ENCODE results near the gene SPRR2G. TPM values are rescaled to one million over a fixed set of nuclear protein-coding genes. Genes with fewer than 3 reads are reported as not detected.
"Not testable (repeated sequence)": the region's sequence is repeated elsewhere in the genome, so short reads cannot be mapped to it uniquely, and the experiment has no call there.

The SPRR2G gene
- total RNA-seq, 2 experiments from 2014 or later, result not detected

DNA sequence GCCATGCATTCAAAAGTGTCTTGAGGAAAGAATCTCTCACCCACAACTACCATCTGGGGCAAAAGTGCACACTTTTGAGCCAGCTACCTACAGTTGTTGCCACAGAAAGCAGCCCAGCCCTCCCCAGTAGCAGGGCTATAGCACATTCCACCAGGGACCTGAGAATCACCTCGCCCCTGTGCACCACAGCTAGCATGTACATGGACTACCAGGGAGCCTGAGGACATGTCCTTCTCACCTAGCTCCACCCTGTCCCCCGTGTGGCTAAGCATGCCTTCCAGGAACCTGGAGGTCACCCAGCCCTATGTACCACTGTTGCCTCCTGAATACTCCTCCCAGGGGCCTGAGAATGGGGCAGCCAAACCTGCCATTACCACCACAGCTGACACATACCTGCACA lies 16.9 kb downstream of the SPRR2G start:
- no peak for DNase-seq
- no peak for ATAC-seq
- Mint-ChIP-seq H3K9me3 (ENCODE audit: low read depth) (no peaks in the 10 kb centered on the region), H3K27me3 (peaks cover 37% of the 10 kb centered on the region), H3K4me3 (no peak overlapping the region), H3K4me1 (no peaks in the 10 kb centered on the region), H3K36me3 (no peaks in the 10 kb centered on the region), H3K27ac (no peak overlapping the region)
- CTCF ChIA-PET, result no interaction called here

DNA sequence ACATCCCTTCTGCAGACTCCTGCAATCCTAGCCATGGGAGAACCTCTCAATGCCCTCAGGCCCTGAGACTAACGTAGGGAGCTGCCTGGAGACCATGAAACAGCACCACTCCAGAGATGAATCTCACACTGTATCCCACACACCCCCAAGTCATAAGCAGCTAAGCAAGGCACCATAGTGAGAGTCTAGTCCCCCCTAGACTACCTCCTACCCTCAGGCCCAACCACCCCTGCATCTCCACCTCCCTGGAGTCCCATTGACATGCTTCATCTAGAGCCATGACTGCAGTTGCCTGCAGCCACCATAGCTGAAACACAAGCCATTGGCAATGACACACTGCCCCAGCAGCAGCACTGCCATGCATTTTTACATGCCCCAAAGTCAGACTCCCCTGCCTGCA lies 17.4 kb downstream of the SPRR2G start:
- ATAC-seq (no peak), DNase-seq (no peak)
- Mint-ChIP-seq H3K27ac (no peak overlapping the region), H3K4me1 (no peaks in the 10 kb centered on the region), H3K4me3 (no peak overlapping the region), H3K27me3 (peaks cover 34% of the 10 kb centered on the region), H3K36me3 (no peaks in the 10 kb centered on the region), H3K9me3 (ENCODE audit: low read depth) (no peaks in the 10 kb centered on the region)
- CTCF ChIA-PET, result no interaction called here

DNA sequence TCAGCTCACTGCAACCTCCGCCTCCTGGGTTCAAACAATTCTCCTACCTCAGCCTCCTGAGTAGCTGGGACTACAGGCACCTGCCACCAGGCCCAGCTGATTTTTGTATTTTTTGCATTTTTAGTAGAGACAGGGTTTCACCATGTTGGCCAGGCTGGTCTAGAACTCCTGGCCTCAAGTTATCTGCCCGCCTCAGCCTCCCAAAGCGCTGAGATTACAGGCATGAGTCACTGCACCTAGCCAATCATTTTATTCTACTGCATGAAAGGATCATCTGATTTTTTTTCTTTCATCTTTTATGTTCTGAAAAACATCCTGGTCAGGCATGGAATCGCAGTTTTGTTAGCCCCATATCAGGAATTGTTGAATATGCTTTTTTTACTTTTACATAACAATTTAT lies 22.0 kb downstream of the SPRR2G start:
- H3K27ac Mint-ChIP-seq, CTCF ChIA-PET: not testable (repeated sequence)

DNA sequence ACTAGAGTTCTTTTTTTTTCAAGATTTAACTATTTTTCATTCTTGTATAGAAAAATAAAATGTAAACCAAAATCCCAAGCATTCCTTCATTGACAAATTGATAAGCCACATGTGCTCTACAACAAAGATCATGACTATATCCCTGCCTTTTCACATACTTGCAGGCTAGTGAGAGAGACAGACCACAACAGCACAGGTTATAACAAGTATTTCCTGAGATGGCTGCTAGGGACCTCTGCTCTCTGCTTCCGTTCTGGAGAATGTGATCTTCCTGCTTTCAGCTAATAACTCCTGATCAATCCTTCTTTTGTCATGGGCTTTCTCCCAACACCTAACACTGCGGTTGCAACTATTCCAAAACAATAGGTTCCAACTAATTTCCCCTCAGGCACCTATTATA lies 23.4 kb downstream of the SPRR2G start:
- ATAC-seq, result no peak
- H3K36me3 Mint-ChIP-seq, result no peaks in the 10 kb centered on the region
- H3K27me3 Mint-ChIP-seq, result peaks cover 5% of the 10 kb centered on the region
- no peak overlapping the region for H3K27ac Mint-ChIP-seq
- CTCF ChIA-PET, result no interaction called here
- no peaks in the 10 kb centered on the region for H3K4me1 Mint-ChIP-seq
- no peak overlapping the region for H3K4me3 Mint-ChIP-seq
- no peaks in the 10 kb centered on the region for H3K9me3 Mint-ChIP-seq (ENCODE audit: low read depth)
- no peak for DNase-seq

More for the DNA sequence above, 22.0 kb downstream of the SPRR2G start:
- not testable (repeated sequence) for H3K4me1 Mint-ChIP-seq; H3K36me3 Mint-ChIP-seq; H3K27me3 Mint-ChIP-seq; H3K9me3 Mint-ChIP-seq (ENCODE audit: low read depth); DNase-seq; H3K4me3 Mint-ChIP-seq; ATAC-seq

DNA sequence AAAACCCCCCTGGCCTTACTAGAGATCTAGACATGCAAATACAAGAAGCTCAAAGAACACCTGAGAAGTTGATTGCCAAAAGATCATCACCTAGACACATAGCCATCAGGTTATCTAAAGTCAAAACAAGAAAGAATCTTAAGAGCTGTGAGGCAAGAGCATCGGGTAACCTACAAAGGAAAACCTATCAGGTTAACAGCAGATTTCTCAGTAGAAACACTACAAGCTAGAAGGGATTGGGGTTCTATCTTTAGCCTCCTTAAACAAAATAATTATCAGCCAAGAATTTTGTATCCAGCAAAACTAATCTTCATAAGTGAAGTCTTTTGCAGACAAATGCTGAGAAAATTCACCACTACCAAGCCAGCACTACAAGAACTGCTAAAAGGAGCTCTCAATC lies 25.2 kb downstream of the SPRR2G start:
- H3K27me3 Mint-ChIP-seq, result peaks cover 8% of the 10 kb centered on the region
- no peak overlapping the region for H3K4me3 Mint-ChIP-seq
- ATAC-seq (no peak), DNase-seq (no peak)
- CTCF ChIA-PET, result no interaction called here
- H3K4me1 Mint-ChIP-seq, result no peaks in the 10 kb centered on the region
- no peaks in the 10 kb centered on the region for H3K36me3 Mint-ChIP-seq
- H3K9me3 Mint-ChIP-seq (ENCODE audit: low read depth), result no peaks in the 10 kb centered on the region
- H3K27ac Mint-ChIP-seq, result no peak overlapping the region

DNA sequence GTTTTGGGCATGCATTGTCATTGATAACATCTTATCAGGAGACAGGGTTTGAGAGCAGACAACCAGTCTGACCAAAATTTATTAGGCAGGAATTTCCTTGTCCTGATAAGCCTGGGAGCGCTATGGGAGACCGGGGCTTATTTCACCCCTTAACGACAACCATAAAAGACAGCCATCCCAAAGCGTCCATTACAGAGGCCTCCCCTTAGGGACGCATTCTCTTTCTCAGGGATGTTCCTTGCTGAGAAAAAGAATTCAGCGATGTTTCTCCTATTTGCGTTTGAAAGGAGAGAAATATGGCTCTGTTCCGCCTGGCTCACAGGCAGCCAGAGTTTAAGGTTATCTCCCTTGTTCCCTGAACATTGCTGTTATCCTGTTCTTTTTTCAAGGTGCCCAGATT lies 26.9 kb downstream of the SPRR2G start:
- H3K9me3 Mint-ChIP-seq (ENCODE audit: low read depth); DNase-seq; H3K4me1 Mint-ChIP-seq; H3K36me3 Mint-ChIP-seq; H3K4me3 Mint-ChIP-seq; H3K27ac Mint-ChIP-seq; ATAC-seq; CTCF ChIA-PET: not testable (repeated sequence)
- H3K27me3 Mint-ChIP-seq, result peaks cover 12% of the 10 kb centered on the region

DNA sequence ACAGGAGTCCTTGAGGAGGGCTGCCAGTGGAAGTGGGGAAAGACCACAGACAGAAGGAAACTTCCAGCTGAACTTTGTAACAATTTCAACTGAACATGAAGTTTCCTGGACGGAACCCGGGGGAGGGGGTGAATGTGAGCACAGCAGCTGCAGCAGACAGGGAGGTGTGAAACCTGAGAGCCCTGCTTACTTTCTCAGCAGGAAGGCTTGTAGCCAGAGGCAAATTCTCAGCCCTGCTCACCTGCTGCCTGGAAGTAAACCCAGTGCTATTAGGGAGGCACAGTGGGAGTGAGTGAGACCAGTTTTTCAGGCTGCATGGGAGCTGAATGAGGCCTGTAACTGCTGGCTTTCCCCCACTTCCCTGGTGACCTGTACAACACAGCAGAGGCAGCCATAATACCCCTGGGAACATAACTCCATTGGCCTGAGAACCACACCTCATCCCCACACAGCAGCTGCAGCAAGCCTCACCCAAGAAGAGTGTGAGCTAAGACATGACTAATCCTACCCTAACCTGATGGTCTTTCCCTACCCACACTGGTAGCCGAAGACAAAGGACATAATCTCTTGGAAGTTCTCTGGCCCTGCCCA lies 27.8 kb downstream of the SPRR2G start:
- no peaks in the 10 kb centered on the region for H3K9me3 Mint-ChIP-seq (ENCODE audit: low read depth)

DNA sequence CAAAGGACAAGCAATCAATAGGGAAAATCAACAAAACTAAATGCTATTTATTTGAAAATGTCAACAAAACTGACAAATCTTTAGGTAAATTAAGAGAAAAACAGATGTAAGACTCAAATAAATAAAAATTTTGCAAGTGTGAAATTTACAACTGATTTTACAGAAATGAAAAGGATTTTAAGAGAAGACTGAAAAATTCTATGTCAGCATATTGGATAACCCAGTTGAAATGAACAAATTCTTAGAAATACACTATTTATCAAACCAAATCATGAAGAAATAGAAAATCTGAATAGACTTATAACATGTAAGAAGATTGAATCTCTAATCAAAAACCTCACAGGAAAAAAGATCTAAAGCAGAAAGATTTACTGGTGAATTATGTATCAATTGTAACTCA lies 29.7 kb downstream of the SPRR2G start:
- Mint-ChIP-seq H3K4me3 (no peak overlapping the region), H3K27me3 (peaks cover 23% of the 10 kb centered on the region)
- CTCF ChIA-PET, result no interaction called here

More for the DNA sequence above, 27.8 kb downstream of the SPRR2G start:
- Mint-ChIP-seq H3K36me3 (no peaks in the 10 kb centered on the region), H3K27ac (no peak overlapping the region), H3K4me3 (no peak overlapping the region), H3K27me3 (peaks cover 16% of the 10 kb centered on the region), H3K4me1 (no peaks in the 10 kb centered on the region)
- no peak for ATAC-seq
- no peak for DNase-seq
- CTCF ChIA-PET, result no interaction called here

DNA sequence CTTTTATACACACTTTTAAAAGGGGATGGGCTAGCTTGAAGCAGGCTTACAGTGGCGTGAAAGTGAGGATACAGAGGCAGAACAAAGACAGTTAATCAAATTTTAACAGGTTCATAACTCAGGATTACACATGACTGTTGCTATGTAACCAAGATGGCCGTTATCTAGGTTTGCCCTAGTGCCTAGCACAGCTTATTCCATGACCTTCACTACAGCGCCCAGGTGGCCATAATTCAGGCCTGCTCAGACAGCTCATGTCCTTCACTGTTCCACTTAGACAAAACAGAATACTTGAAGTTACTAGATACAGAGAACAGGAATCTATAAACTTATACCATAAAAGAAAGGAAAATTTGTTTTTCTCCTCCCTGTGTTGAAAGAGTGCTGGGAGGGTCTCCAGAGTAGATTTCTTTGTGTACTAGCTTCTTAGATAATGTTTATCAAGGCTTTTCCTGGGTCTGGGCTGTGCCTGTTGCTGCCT lies 31.2 kb downstream of the SPRR2G start:
- Mint-ChIP-seq H3K4me3 (no peak overlapping the region), H3K27me3 (peaks cover 29% of the 10 kb centered on the region), H3K36me3 (no peaks in the 10 kb centered on the region), H3K4me1 (no peaks in the 10 kb centered on the region), H3K27ac (no peak overlapping the region), H3K9me3 (ENCODE audit: low read depth) (no peaks in the 10 kb centered on the region)
- DNase-seq (no peak), ATAC-seq (no peak)
- CTCF ChIA-PET, result no interaction called here

More for the DNA sequence above, 29.7 kb downstream of the SPRR2G start:
- Mint-ChIP-seq H3K36me3 (no peaks in the 10 kb centered on the region), H3K9me3 (ENCODE audit: low read depth) (no peaks in the 10 kb centered on the region), H3K4me1 (no peaks in the 10 kb centered on the region), H3K27ac (no peak overlapping the region)
- ATAC-seq (no peak), DNase-seq (no peak)

DNA sequence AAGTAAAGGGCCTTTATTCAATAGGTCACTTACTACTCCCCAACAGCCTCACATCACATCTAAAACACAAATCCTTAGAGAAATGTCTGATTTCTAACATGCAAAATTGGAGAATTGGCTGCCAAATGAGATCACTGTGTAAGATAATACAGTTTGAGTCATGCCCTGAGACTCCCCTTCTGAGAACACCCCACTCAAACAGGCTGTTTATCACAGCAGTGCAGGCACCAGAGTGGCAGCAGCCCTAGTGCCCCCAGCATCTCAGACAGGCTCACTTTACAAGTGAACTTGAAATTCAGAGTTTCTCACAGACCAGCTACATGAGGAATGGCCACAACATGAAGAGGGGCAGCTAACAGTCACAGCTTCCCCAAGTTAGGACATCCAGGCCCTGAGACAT lies 35.4 kb downstream of the SPRR2G start:
- H3K36me3 Mint-ChIP-seq; H3K4me1 Mint-ChIP-seq; H3K27ac Mint-ChIP-seq; H3K9me3 Mint-ChIP-seq (ENCODE audit: low read depth); CTCF ChIA-PET; DNase-seq; ATAC-seq; H3K4me3 Mint-ChIP-seq: not testable (repeated sequence)
- peaks cover 24% of the 10 kb centered on the region for H3K27me3 Mint-ChIP-seq

DNA sequence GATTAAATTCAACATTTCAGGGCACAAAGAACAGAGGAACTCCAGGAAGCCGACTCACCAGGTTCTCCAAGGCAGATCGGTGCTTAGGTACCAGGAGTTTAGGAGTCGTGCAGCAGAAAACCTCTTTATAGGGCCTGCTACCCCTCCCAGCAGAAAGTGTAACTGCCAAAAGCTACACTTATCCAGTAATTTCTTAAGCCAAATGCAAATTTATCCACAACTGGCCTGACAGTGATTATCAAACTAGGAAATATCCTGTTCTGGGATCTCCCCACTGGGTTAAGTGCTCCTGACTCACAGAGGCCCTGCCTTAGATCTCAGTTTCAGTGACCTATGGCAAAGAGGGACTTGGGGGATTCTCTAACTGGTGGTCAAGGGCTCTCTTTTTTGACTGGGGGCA lies 37.3 kb downstream of the SPRR2G start, which contains the start of gene SPRR2F:
Gene SPRR2F (minus strand): TSS at position 101 of the 400 bp plus-strand sequence. CDS start 783 bp downstream, outside the sequence.
- Mint-ChIP-seq H3K4me3 (no peak within 1 kb of the TSS), H3K36me3 (no peaks in the 10 kb centered on the region), H3K27me3 (peaks cover 17% of the 10 kb centered on the region), H3K4me1 (no peaks in the 10 kb centered on the region), H3K27ac (no peak within 1 kb of the TSS), H3K9me3 (ENCODE audit: low read depth) (no peaks in the 10 kb centered on the region)
- DNase-seq (no peak), ATAC-seq (no peak)
- CTCF ChIA-PET, result interaction anchor here (1.5 kb wide), 1 partner anchor 460 kb away, joined by 3 read pairs; no protein-coding TSS in a partner anchor

DNA sequence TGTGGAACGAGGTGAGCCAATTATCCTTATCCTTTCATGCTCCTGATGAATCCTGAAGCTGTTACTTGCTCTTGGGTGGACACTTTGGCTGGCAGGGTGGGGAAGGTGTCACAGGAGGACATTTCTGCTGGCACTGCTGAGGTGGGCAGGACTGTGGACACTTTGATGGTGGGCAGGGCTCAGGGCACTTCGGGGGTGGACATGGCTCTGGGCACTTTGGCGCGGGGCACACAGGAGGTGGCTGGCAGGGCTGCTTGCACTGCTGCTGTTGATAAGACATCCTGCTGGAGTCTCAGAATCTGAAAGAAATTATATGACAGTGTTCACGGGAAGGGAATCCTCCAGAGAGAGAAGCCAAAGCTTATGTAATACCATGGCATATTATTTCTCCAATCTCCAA lies 38.2 kb downstream of the SPRR2G start:
- H3K4me1 Mint-ChIP-seq; DNase-seq; H3K36me3 Mint-ChIP-seq; H3K9me3 Mint-ChIP-seq (ENCODE audit: low read depth); H3K27ac Mint-ChIP-seq; H3K4me3 Mint-ChIP-seq; ATAC-seq: not testable (repeated sequence)
- CTCF ChIA-PET, result interaction anchor here (1.5 kb wide), 1 partner anchor 459 kb away, joined by 3 read pairs; no protein-coding TSS in a partner anchor
- peaks cover 11% of the 10 kb centered on the region for H3K27me3 Mint-ChIP-seq

DNA sequence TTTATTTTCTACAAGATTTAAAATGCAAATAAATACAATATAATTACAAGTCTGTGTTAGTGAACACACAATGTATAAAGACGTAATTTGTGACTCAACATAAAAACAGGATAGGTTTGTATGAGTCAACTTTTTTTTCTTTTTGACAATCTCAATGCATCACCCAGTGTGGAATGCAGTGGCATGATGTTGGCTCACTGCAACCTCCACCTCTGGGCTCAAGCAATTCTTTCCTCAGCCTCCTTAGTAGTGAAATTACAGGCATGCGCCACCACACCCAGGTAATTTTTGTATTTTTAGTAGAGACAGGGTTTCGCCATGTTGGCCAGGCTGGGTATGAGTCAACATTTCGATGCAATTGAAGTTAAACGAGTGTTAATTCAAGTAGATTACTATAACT lies 50.4 kb downstream of the SPRR2G start:
- Mint-ChIP-seq H3K4me1 (no peaks in the 10 kb centered on the region), H3K27me3 (peaks cover 11% of the 10 kb centered on the region), H3K4me3 (no peak overlapping the region), H3K36me3 (no peaks in the 10 kb centered on the region), H3K27ac (no peak overlapping the region), H3K9me3 (ENCODE audit: low read depth) (no peaks in the 10 kb centered on the region)
- ATAC-seq (no peak), DNase-seq (no peak)
- CTCF ChIA-PET, result no interaction called here

Data from activated CD8-positive, alpha-beta memory T cell treated with anti-CD3 and anti-CD28 coated beads, Interleukin-2, amount 10 ng/mL, durations not matched to agents 7 days and 5 days (primary cell).